ENCODE data around the gene HMCN2.

DNA sequence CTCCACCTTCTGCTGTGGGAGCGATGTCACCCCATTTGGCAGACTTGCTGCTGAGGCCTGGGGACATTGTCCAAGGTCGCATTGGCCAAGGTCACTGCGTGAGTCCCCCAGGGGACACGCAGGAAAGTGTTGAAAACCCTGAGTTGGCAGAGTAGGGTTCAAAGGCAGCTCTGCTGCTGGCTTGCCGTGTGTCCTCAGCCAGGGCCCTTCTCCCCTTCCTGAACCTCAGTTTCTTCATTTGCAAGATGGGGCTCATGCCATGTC, 193.2 kb downstream of the HMCN2 start:
- TF ChIP-seq JUND (IDR thresholded peaks at IDR 0.05) (no peak), CTCF (IDR thresholded peaks at IDR 0.05; ENCODE audit: low read depth, low read length, missing input control) (no peak), YY1 (IDR thresholded peaks at IDR 0.05) (no peak), TAF1 (conservative IDR thresholded peaks at IDR 0.05) (no peak), REST (IDR thresholded peaks at IDR 0.05) (no peak), GABPA (IDR thresholded peaks at IDR 0.05 in 1 of 2, conservative IDR thresholded peaks at IDR 0.05 in 1 of 2) (no peak), EGR1 (IDR thresholded peaks at IDR 0.05; ENCODE audit: low read depth in 2 of 2) (no peak), SP1 (IDR thresholded peaks at IDR 0.05) (no peak), MAX (IDR thresholded peaks at IDR 0.05) (no peak)
- TF ChIP-seq, protein P1, sequence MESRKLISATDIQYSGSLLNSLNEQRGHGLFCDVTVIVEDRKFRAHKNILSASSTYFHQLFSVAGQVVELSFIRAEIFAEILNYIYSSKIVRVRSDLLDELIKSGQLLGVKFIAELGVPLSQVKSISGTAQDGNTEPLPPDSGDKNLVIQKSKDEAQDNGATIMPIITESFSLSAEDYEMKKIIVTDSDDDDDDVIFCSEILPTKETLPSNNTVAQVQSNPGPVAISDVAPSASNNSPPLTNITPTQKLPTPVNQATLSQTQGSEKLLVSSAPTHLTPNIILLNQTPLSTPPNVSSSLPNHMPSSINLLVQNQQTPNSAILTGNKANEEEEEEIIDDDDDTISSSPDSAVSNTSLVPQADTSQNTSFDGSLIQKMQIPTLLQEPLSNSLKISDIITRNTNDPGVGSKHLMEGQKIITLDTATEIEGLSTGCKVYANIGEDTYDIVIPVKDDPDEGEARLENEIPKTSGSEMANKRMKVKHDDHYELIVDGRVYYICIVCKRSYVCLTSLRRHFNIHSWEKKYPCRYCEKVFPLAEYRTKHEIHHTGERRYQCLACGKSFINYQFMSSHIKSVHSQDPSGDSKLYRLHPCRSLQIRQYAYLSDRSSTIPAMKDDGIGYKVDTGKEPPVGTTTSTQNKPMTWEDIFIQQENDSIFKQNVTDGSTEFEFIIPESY (IDR thresholded peaks at IDR 0.05): no peak

Measured in liver (tissue), 3 donors.